Posterior vena cava (tissue), 2 donors: ENCODE data around the gene SLC25A3. TPM values are rescaled to one million over a fixed set of nuclear protein-coding genes. Genes with fewer than 3 reads are reported as not detected.

Experiments used
- DNase-seq: peaks from one replicate; pipeline ENCODE4 v3.0.0-alpha.2; 2020; ENCODE audit warnings: low spot score
- intact Hi-C, 2 donors: fragments of 100-400 bp; cut with DNase I; formaldehyde crosslinking; loops; one replicate each; pipeline versions ENCODE4 v1.14.1 to v1.14.2; 2022 to 2023
- total RNA-seq, 2 donors: library from RNA; stranded (reverse); fragmentation: NEBNext Ultra II Directional; extraction: Animal tissue kit (Norgen Biotek cat#: 25700); gene quantifications; one replicate each; pipeline ENCODE4 v1.2.1, GENCODE V29; 2021
- donor health status: DM: yes; HTN: yes; CAD: no.
- donor health status: DM: yes; HTN: yes; CAD: no.

Gene SLC25A3
- total RNA-seq, 2 donors from 2014 or later = 319 to 337 TPM

GRCh38 chr12:98645572-98646067, 52.1 kb downstream of the SLC25A3 start:
- DNase-seq = no peak
- intact Hi-C loops = loop anchor here (10.0 kb wide), 1 partner anchor 51 kb away; the partner anchor contains the start of gene SLC25A3 (in 2 of the 2)

DNA sequence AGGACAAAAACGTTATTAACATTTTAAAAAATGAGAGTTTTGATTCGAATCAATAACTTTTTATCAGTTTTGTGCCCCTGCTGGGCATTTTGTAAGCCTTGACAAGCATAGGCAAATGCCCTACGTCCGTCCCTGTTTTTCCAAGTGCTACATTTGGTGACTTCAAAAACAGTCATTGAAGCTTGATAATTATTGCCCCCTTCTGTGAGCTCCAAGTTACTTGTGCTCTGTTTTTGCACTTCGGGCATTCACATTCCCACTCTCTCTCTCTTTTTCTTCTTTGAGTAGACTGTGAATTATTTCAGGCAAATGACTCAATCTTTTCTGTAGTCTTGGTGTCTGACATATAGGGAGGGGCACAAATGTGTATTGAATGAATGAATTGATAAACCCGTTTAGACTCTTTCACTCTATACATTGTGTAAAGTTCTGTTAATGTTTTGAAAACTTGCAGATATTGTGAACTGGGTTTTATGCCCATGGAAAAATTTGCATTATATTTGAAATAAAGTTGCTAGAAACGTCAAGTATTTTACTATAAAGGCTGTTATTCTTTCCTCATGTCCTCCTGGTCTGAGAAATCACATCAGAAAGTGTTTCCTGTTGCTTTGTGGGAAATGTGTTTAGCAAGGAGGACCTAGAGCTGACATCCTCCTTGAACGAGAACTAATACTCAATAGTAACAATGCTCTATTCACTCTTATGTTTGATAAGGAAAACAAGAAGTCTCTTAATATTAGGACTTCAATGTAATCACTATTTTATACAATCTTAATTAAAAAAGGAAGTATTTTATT, 53.0 kb downstream of the SLC25A3 start:
- DNase-seq = no peak
- intact Hi-C loops = loop anchor here (10.0 kb wide), 1 partner anchor 52 kb away; the partner anchor contains the start of gene SLC25A3 (in 2 of the 2)

GRCh38 chr12:98651328-98651727, 57.8 kb downstream of the SLC25A3 start:
- intact Hi-C loops = no loop called here

GRCh38 chr12:98653866-98654493, 60.5 kb downstream of the SLC25A3 start:
- DNase-seq = no peak
- intact Hi-C loops = no loop called here

More at GRCh38 chr12:98651328-98651727, 57.8 kb downstream of the SLC25A3 start:
- no peak for DNase-seq

Other genes starting within 250 kb of the SLC25A3 start
- 10 to 100 TPM; 25.8 to 28.0 TPM for gene TMPO, start 78.1 kb upstream of the SLC25A3 start, total RNA-seq
- 10 to 100 TPM; 17.5 to 25.9 TPM for gene IKBIP, start 51.1 kb downstream of the SLC25A3 start, total RNA-seq
- 10 to 100 TPM; 11.5 to 13.0 TPM for gene APAF1, start 51.6 kb downstream of the SLC25A3 start, total RNA-seq